HepG2 (cell line): ENCODE data around the gene GPN1. TPM values are rescaled to one million over a fixed set of nuclear protein-coding genes. Genes with fewer than 3 reads are reported as not detected.

Experiments
- ATAC-seq: fragments of 200-7000 bp; cut with Tn5 transposase; 3 replicates; pipeline ENCODE4 v1.9.1; 2020; ENCODE audit warnings: mild to moderate bottlenecking, moderate library complexity
- BruUV-seq: library from RNA; stranded (reverse); fragments of 400-500 nt; replicated peaks from 2 replicates; lab custom pipeline; 2021; lab: Mats Ljungman, UMichigan
- CTCF ChIA-PET: fragments of 300-600 bp; formaldehyde crosslinking; extraction: SDS; loops from one replicate; lab custom pipeline; 2021; ENCODE audit warnings: low total read pairs, inconsistent platforms, low intra/inter-chr PET ratio; lab: Yijun Ruan, JAX
- POLR2A ChIA-PET: fragments of 350-600 bp; sonication (Branson Sonifier 250); formaldehyde crosslinking; loops from one replicate; lab custom pipeline; 2020; ENCODE audit warnings: antibody characterized with exemption, inconsistent platforms; lab: Yijun Ruan, JAX
- DNase-seq: peaks from one replicate; pipeline ENCODE4 v3.0.0-alpha.2; 2015; ENCODE audit warnings: low spot score
- FAIRE-seq: peaks from 3 replicates; lab custom pipeline; 2011; peaks lifted over from hg19 to GRCh38; lab: Jason Lieb, UNC
- H2AFZ ChIP-seq: one replicate; pipeline ENCODE4 v1.6.1; 2011; ENCODE audit warnings: low read length, inconsistent platforms
- H3K27ac ChIP-seq: fragments of 300-600 bp; 3 replicates; pipeline ENCODE4 v1.8.0; 2011; ENCODE audit warnings: mixed run types, mild to moderate bottlenecking, mixed read lengths, low read length, inconsistent platforms; ENCODE audit not compliant: insufficient read depth; ENCODE audit errors: extremely low read length
- H3K27me3 ChIP-seq, 2 experiments: fragments of 200-600 bp in 1 of 2; 2 replicates in 1 of 2; 3 replicates in 1 of 2; pipeline versions ENCODE4 v1.6.0 to v1.8.0; 2011; ENCODE audit warnings: low read length in 2 of 2, mild to moderate bottlenecking in 2 of 2, moderate library complexity in 2 of 2, inconsistent platforms in 1 of 2; ENCODE audit not compliant: insufficient read depth in 2 of 2, control insufficient read depth in 1 of 2
- H3K36me3 ChIP-seq, 2 experiments: fragments of 200-600 bp in 1 of 2; replicated peaks in 1 of 2; 2 replicates in 1 of 2; 3 replicates in 1 of 2; pipeline versions ENCODE4 v1.5.1 to v1.8.0; 2011; ENCODE audit warnings: low read length in 2 of 2, inconsistent platforms in 1 of 2; ENCODE audit not compliant: insufficient read depth in 2 of 2, control insufficient read depth in 1 of 2
- H3K4me1 ChIP-seq: 2 replicates; pipeline ENCODE4 v1.5.1; 2012; ENCODE audit warnings: low read length, inconsistent platforms; ENCODE audit not compliant: insufficient read depth
- H3K4me2 ChIP-seq: 2 replicates; pipeline ENCODE4 v1.6.0; 2011; ENCODE audit warnings: low read depth, low read length, inconsistent platforms
- H3K4me3 ChIP-seq, 3 experiments: fragments of 200-600 bp in 1 of 3; sonication (generic), shearing (Covaris generic) in 1 of 3; replicated peaks in 1 of 3; 2 replicates each; pipeline ENCODE4 v1.5.1; 2011 to 2016; ENCODE audit warnings: low read length in 3 of 3, inconsistent platforms in 2 of 3, low read depth in 2 of 3, mild to moderate bottlenecking in 2 of 3, control low read depth in 1 of 3, mixed read lengths in 1 of 3; ENCODE audit not compliant: insufficient read depth in 1 of 3
- H3K79me2 ChIP-seq: one replicate; pipeline ENCODE4 v1.6.1; 2011; ENCODE audit warnings: low read length, inconsistent platforms; ENCODE audit not compliant: insufficient read depth
- H3K9ac ChIP-seq: 2 replicates; pipeline ENCODE4 v1.6.0; 2011; ENCODE audit warnings: mild to moderate bottlenecking, low read depth, low read length, inconsistent platforms; ENCODE audit not compliant: insufficient read depth
- H3K9me3 ChIP-seq: 2 replicates; pipeline ENCODE4 v1.5.1; 2012; ENCODE audit warnings: mild to moderate bottlenecking, low read length
- H4K20me1 ChIP-seq: 2 replicates; pipeline ENCODE4 v1.6.0; 2011; ENCODE audit warnings: inconsistent platforms, mild to moderate bottlenecking, low read length, moderate library complexity; ENCODE audit not compliant: insufficient read depth
- CBX1 ChIP-seq: IDR thresholded peaks from one replicate; pipeline ENCODE4 v1.6.1; 2016; ENCODE audit warnings: antibody characterized with exemption, low read depth
- DRAP1 ChIP-seq: IDR thresholded peaks from 2 replicates; pipeline ENCODE4 v1.6.1; 2016; ENCODE audit warnings: missing genetic modification reagents, missing compliant biosample characterization
- FOXM1 ChIP-seq: sonication (generic); formaldehyde crosslinking; IDR thresholded peaks from 2 replicates; pipeline ENCODE4 v1.5.0; 2020; ENCODE audit warnings: missing genetic modification reagents
- FOXP1 ChIP-seq, 2 experiments: fragments of 450-650 bp in 1 of 2; IDR thresholded peaks; 2 replicates each; pipeline ENCODE4 v1.6.1; 2017 to 2018; ENCODE audit warnings: antibody characterized with exemption in 1 of 2
- HNRNPL ChIP-seq: fragments of 200-400 bp; formaldehyde crosslinking; IDR thresholded peaks from 2 replicates; pipeline ENCODE4 v1.6.1; 2017; ENCODE audit warnings: mild to moderate bottlenecking, low read depth, low read length
- MIER3 ChIP-seq: IDR thresholded peaks from 2 replicates; pipeline ENCODE4 v1.6.1; 2016; ENCODE audit warnings: missing compliant biosample characterization, borderline replicate concordance
- MTF1 ChIP-seq: sonication (generic); formaldehyde crosslinking; IDR thresholded peaks from 2 replicates; pipeline ENCODE4 v1.5.0; 2020; ENCODE audit warnings: missing genetic modification reagents
- MXD3 ChIP-seq: IDR thresholded peaks from 2 replicates; pipeline ENCODE4 v1.6.1; 2016; ENCODE audit warnings: mild to moderate bottlenecking, missing biosample characterization, missing genetic modification reagents
- NRL ChIP-seq: sonication (generic); formaldehyde crosslinking; IDR thresholded peaks from 2 replicates; pipeline ENCODE4 v1.5.0; 2020; ENCODE audit warnings: missing genetic modification reagents, mild to moderate bottlenecking, moderate library complexity, borderline replicate concordance
- POGK ChIP-seq: sonication (generic); formaldehyde crosslinking; conservative IDR thresholded peaks from 2 replicates; pipeline ENCODE4 v1.8.0; 2022; ENCODE audit warnings: mild to moderate bottlenecking, moderate library complexity, missing genetic modification reagents
- U2AF1 ChIP-seq: fragments of 200-400 bp; formaldehyde crosslinking; optimal IDR thresholded peaks from 2 replicates; pipeline ENCODE3; 2017; ENCODE audit warnings: mild to moderate bottlenecking, low read depth, low read length
- ZNF121 ChIP-seq: sonication (generic); formaldehyde crosslinking; IDR thresholded peaks from 2 replicates; pipeline ENCODE4 v1.5.0; 2020; ENCODE audit warnings: mild to moderate bottlenecking, missing genetic modification reagents
- ZNF235 ChIP-seq: sonication (generic); formaldehyde crosslinking; IDR thresholded peaks from 2 replicates; pipeline ENCODE4 v1.8.1; 2023; ENCODE audit warnings: mild to moderate bottlenecking, missing genetic modification reagents, borderline replicate concordance
- ZNF577 ChIP-seq: sonication (generic); formaldehyde crosslinking; IDR thresholded peaks from 2 replicates; pipeline ENCODE4 v1.4.0; 2020; ENCODE audit warnings: mild to moderate bottlenecking, low read depth, missing genetic modification reagents, borderline replicate concordance
- ZNF614 ChIP-seq: IDR thresholded peaks from 2 replicates; pipeline ENCODE4 v1.6.1; 2018; ENCODE audit warnings: missing biosample characterization, missing genetic modification reagents, inconsistent platforms, borderline replicate concordance
- WGBS: methylation state at CpG from one replicate; pipeline ENCODE4 v1.1.6; 2017; ENCODE audit warnings: low lambda C conversion rate; 5-methylcytosine and 5-hydroxymethylcytosine counted together
- in situ Hi-C: cut with HindIII; loops from 2 replicates; pipeline ENCODE4 v1.10.0; 2017; ENCODE audit warnings: low pct_unique_long_range_greater_than_20kb; ENCODE audit not compliant: extremely low pct_ligation_motif_present
- intact Hi-C: fragments of 100-400 bp; cut with micrococcal nuclease; formaldehyde crosslinking; loops from one replicate; pipeline ENCODE4 v1.10.0; 2022; ENCODE audit not compliant: unreplicated experiment
- polyA plus RNA-seq, 8 experiments: library from polyadenylated mRNA; depleted of rRNA in 3 of 8; stranded (reverse) in 7 of 8; unstranded in 1 of 8; fragments of >200 nt; fragmentation: Illumina TruSeq in 4 of 8; extraction: Trizol in 4 of 8; gene quantifications; 2 replicates each; pipeline versions ENCODE4 v1.2.1 to v1.2.3, GENCODE V29; 2011 to 2016; ENCODE audit warnings: low read depth in 4 of 8, missing spikeins in 1 of 8, mixed read lengths in 1 of 8; ENCODE audit not compliant: insufficient read depth in 1 of 8
- total RNA-seq, 5 experiments: library from RNA; depleted of rRNA; stranded (reverse); fragments of >200 nt; fragmentation: Illumina TruSeq; extraction: Trizol; gene quantifications; 2 replicates each; pipeline ENCODE4 v1.2.3, GENCODE V29; 2016; ENCODE audit warnings: low read depth in 1 of 5
- TF ChIP-seq, protein P1 (sequence below): sonication (generic); formaldehyde crosslinking; IDR thresholded peaks from 2 replicates; pipeline ENCODE4 v1.8.1; 2023; ENCODE audit warnings: mild to moderate bottlenecking, missing genetic modification reagents, borderline replicate concordance

GPN1 gene
- total and polyA plus RNA-seq, 2 of the 13 experiments (the other 11 are each of a cell fraction or from before 2014, with no cell fraction given), result 54.5 to 62.7 TPM

GRCh38 chr2:27680571-27680970 is 51.7 kb downstream of the GPN1 start:
- Histone ChIP-seq H4K20me1 (no peaks in the 10 kb centered on the region), H3K27me3 (no peaks in the 10 kb centered on the region), H3K9me3 (no peaks in the 10 kb centered on the region), H3K79me2 (no peaks in the 10 kb centered on the region), H2AFZ (no peak overlapping the region)
- POLR2A ChIA-PET, result interaction anchor here (1.5 to 1.9 kb wide), 2 partner anchors 17 to 28 kb away, joined by 4 read pairs; partner anchors contain the start of genes SLC4A1AP and SUPT7L
- CTCF ChIA-PET, result no interaction called here
- TF ChIP-seq MTF1 (no peak), DRAP1 (CRISPR knock-in tag) (no peak), MIER3 (CRISPR knock-in tag) (no peak), ZNF121 (CRISPR knock-in tag) (peak; percentile 29; the same call in 1 of the 2 replicates), ZNF614 (no peak), HNRNPL (no peak), FOXP1 (IDR thresholded peaks at IDR 0.05) (peak; percentile 93), FOXP1 (CRISPR knock-in tag; IDR thresholded peaks at IDR 0.05) (no peak)
- TF ChIP-seq, all 625 proteins: peak for 2
- H3K4me3 ChIP-seq, result no peak overlapping the region
- H3K9ac ChIP-seq, result no peak overlapping the region
- no peak overlapping the region for H3K27ac ChIP-seq
- intact Hi-C loops (no loop called here), in situ Hi-C loops (no loop called here)
- 80% methylated on average over 2 of the region's 2 CpGs for WGBS
- peaks cover 17 to 74% of the 10 kb centered on the region in 2 experiments for H3K36me3 ChIP-seq
- DNase-seq (no peak), FAIRE-seq (no peak), ATAC-seq (no peak)
- BruUV-seq, result no TSS peak
- peaks cover 11% of the 10 kb centered on the region for H3K4me1 ChIP-seq
- H3K4me2 ChIP-seq, result no peak overlapping the region

DNA sequence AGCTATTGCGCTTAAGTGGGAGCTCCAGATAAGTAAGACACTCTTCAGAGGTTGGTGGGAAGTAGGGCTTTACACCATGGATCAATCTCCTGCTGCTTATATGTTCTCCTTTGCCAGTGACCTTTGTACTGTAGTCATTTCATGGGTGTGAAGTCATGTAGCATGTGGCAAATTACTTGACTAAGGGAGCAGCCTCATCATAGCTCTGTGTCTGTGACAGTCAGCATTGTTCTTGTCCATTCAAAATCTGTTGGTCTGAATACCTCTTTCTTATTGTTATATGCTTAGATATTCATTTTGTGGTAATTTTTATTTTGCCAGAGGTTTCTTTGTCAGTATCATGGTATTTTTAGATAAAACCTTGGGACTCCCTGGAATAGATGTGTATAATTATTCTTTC is 53.0 kb downstream of the GPN1 start:
- H3K27me3 ChIP-seq, result no peaks in the 10 kb centered on the region
- H3K27ac ChIP-seq, result no peak overlapping the region
- no peaks in the 10 kb centered on the region for H4K20me1 ChIP-seq
- no peak overlapping the region for H3K4me3 ChIP-seq
- ChIA-PET POLR2A (interaction anchor here (0.6 to 1.9 kb wide), 5 partner anchors 18 to 1225 kb away, joined by 3 to 4 read pairs (median 4); partner anchors contain the start of genes PPM1G, SLC4A1AP, SUPT7L and ZNF512), CTCF (interaction anchor here (2.9 kb wide), 1 partner anchor 273 kb away, joined by 23 read pairs; the partner anchor contains the start of gene PPM1G)
- peak; percentile 30 for DNase-seq
- H3K4me1 ChIP-seq, result peaks cover 11% of the 10 kb centered on the region
- H3K79me2 ChIP-seq, result no peaks in the 10 kb centered on the region
- in situ Hi-C loops, result no loop called here
- no peak overlapping the region for H2AFZ ChIP-seq
- no peaks in the 10 kb centered on the region for H3K9me3 ChIP-seq
- H3K36me3 ChIP-seq, result peaks cover 14 to 74% of the 10 kb centered on the region in 2 experiments
- 100% methylated on average over 1 of the region's 1 CpG for WGBS
- no peak for ATAC-seq
- FAIRE-seq, result no peak
- no peak overlapping the region for H3K4me2 ChIP-seq
- H3K9ac ChIP-seq, result no peak overlapping the region
- no TSS peak for BruUV-seq
- intact Hi-C loops, result loop anchor here (2.0 kb wide), 2 partner anchors 273 to 771 kb away; partner anchors contain the start of gene PPM1G
- TF ChIP-seq MXD3 (no peak), FOXM1 (CRISPR knock-in tag) (no peak), CBX1 (no peak), POGK (no peak), ZNF577 (no peak), NRL (CRISPR knock-in tag) (no peak), U2AF1 (no peak), ZNF235 (no peak)
- TF ChIP-seq, protein P1, sequence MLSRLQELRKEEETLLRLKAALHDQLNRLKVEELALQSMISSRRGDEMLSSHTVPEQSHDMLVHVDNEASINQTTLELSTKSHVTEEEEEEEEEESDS (CRISPR knock-in tag), result no peak
